Coronary artery (tissue), 2 donors: ENCODE measurements around the gene DUSP19.

ENCODE experiments used
- DNase-seq: peaks from one replicate; pipeline ENCODE4 v3.0.0-alpha.2; 2017; ENCODE audit warnings: low spot score
- H3K27ac ChIP-seq, 2 donors: fragments of 200-600 bp; sonication (generic); one replicate each; pipeline ENCODE4 v1.5.1; 2016 to 2019
- H3K4me3 ChIP-seq: fragments of 200-600 bp; sonication (generic); 2 replicates; pipeline ENCODE4 v1.5.1; 2016; ENCODE audit warnings: mild to moderate bottlenecking, moderate library complexity
- TF ChIP-seq, protein P1 (sequence below): fragments of 200-600 bp; sonication (generic); IDR thresholded peaks from one replicate; pipeline ENCODE4 v1.5.1; 2019; ENCODE audit warnings: antibody characterized with exemption

The DUSP19 gene

DNA sequence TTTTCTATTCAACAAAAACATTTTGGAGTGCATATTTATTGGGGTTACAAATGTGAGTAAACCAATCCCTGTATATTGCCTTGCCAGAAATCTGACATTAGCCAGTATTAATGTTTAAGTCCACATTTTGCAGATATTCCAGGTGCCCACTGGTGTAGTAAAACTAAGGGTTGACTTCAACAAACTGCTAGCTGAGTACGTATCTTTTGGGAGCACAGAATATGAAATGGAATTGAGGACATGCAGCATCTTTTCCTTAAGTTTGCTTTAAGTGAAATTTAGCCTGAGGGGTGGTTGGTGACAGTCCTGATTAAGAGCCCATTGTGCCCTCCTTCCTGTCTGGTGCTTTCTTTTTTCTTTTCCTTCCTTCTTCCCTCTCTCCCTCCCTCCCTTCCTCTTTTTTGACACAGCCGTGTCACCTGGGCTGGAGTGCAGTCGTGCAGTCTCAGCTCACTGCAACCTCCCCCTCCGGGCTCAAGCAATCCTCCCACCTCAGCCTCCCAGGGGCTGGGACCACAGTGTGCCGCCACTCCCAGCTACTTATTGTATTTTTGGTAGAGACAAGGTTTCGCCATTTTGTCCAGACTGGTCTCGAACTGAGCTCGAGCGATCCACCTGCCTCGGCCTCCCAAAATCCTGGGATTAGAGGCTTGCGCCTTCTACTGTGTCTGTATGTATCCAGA is 47.3 kb downstream of the DUSP19 start:
- Histone ChIP-seq H3K4me3 (peak overlapping the region; percentile 83), H3K27ac (no peak overlapping the region)
- DNase-seq = no peak
- TF ChIP-seq, protein P1, sequence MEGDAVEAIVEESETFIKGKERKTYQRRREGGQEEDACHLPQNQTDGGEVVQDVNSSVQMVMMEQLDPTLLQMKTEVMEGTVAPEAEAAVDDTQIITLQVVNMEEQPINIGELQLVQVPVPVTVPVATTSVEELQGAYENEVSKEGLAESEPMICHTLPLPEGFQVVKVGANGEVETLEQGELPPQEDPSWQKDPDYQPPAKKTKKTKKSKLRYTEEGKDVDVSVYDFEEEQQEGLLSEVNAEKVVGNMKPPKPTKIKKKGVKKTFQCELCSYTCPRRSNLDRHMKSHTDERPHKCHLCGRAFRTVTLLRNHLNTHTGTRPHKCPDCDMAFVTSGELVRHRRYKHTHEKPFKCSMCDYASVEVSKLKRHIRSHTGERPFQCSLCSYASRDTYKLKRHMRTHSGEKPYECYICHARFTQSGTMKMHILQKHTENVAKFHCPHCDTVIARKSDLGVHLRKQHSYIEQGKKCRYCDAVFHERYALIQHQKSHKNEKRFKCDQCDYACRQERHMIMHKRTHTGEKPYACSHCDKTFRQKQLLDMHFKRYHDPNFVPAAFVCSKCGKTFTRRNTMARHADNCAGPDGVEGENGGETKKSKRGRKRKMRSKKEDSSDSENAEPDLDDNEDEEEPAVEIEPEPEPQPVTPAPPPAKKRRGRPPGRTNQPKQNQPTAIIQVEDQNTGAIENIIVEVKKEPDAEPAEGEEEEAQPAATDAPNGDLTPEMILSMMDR = no peak

DNA sequence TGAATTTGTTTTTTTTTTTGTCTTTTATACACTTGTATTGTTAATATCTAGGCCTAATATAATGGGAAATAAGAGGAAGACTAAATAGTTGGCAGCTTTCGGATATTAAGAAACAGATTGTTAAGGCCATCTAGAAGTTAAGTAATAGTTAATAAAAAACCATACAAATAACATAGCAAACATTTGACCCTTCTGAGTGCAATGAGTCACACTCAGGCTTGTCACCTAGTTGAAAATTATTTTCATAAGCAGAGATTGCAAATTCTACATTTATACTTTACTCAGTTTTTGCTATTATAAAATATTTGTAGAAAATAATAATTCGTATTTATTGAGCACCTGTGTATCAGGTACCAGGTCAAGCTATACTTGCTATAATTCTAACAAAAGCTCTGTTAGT is 48.1 kb downstream of the DUSP19 start:
- no peak overlapping the region for H3K4me3 ChIP-seq
- TF ChIP-seq, protein P1 = no peak
- H3K27ac ChIP-seq = no peak overlapping the region
- DNase-seq = no peak

DNA sequence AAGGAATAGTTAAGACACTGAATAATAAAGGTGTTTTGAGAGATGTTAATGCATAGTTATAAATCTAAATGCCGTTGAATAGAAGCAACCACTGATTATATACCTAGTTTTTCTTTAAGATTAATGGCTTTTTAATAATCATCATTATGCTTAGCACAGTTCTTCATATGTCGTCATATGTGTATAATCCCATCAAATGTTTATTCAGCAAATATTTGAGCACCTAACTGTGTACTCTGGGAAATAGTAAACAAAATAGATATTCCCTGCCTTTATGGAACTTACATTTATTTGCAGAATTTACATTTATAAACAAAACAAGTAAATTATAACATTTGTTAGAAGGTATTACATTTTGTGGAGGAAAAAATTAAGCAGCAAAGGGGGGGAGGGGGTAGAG is 55.5 kb downstream of the DUSP19 start:
- H3K4me3 ChIP-seq = no peak overlapping the region
- TF ChIP-seq, protein P1 = no peak
- DNase-seq = no peak
- H3K27ac ChIP-seq = no peak overlapping the region

DNA sequence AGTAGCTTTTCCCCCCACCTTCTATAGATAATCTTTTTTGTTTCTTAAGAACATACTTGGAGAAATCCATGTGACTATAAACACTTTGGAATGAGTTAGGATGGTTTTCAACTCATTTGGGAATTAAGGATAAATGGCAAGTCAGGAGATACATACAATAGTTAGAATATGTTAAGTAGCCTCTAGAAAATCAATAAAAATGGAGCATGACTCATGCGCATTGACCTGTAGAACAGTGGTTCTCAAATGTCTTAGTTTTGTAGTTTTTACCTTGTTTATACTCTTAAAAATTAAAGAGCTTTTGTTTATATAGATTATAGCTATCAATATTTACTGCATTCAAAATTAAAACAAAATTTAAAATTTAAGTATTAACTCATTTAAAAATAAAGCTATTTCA is 70.4 kb downstream of the DUSP19 start:
- Histone ChIP-seq H3K27ac (no peak overlapping the region), H3K4me3 (no peak overlapping the region)
- no peak for DNase-seq
- TF ChIP-seq, protein P1 = no peak

DNA sequence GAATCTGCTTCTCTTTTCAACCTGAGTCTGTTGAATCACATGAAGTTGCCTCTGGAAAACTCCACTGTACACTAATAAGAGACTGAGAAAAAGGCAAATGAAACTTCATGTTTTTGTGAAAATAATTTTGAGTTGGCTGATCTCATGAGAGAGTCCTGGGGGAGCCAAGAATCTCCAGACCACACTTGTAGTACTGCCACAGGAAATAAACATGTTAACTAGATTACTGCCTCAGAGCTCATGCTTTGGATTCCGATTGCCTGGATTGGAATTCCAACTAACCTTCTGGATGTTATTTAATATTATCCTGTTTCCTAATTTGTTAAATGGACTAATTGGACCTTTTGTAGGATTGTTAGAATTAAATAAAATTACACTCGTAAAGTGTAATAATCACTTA is 70.9 kb downstream of the DUSP19 start:
- TF ChIP-seq, protein P1 = no peak
- no peak overlapping the region for H3K4me3 ChIP-seq
- H3K27ac ChIP-seq = no peak overlapping the region
- DNase-seq = no peak
